IMR-90 (cell line): ENCODE measurements around the gene PDE4B. TPM values are rescaled to one million over a fixed set of nuclear protein-coding genes. Genes with fewer than 3 reads are reported as not detected.

Experiments used
- ATAC-seq: fragments of 200-7000 bp; cut with Tn5 transposase; 2 replicates; pipeline ENCODE4 v1.9.1; 2020; ENCODE audit warnings: low read depth, mild to moderate bottlenecking, moderate library complexity
- BruUV-seq: library from RNA; stranded (reverse); fragments of 400-500 nt; replicated peaks from 2 replicates; lab custom pipeline; 2021; lab: Mats Ljungman, UMichigan
- CTCF ChIA-PET: fragments of 300-600 bp; formaldehyde crosslinking; extraction: SDS; loops from one replicate; lab custom pipeline; 2021; ENCODE audit warnings: antibody characterized with exemption; lab: Yijun Ruan, JAX
- POLR2A ChIA-PET: fragments of 300-600 bp; sonication (Branson Sonifier 250); formaldehyde crosslinking; loops from one replicate; lab custom pipeline; 2022; ENCODE audit warnings: antibody characterized with exemption; ENCODE audit not compliant: unreplicated experiment; lab: Charles Lee
- DNase-seq: peaks from one replicate; pipeline ENCODE4 v3.0.0; 2013
- H2AFZ ChIP-seq: replicated peaks from 2 replicates; pipeline ENCODE3; 2013; ENCODE audit warnings: low read length, mild to moderate bottlenecking; ENCODE audit not compliant: poor library complexity
- H2AK5ac ChIP-seq: 2 replicates; pipeline ENCODE4 v1.6.1; 2013; ENCODE audit warnings: low read depth, low read length, inconsistent platforms
- H2AK9ac ChIP-seq: replicated peaks from 2 replicates; pipeline ENCODE3; 2013; ENCODE audit warnings: mild to moderate bottlenecking, low read depth, low read length, moderate library complexity; ENCODE audit not compliant: poor library complexity
- H2BK120ac ChIP-seq: 2 replicates; pipeline ENCODE4 v1.6.1; 2013; ENCODE audit warnings: low read depth, low read length, inconsistent platforms
- H2BK15ac ChIP-seq: 3 replicates; pipeline ENCODE4 v1.6.1; 2013; ENCODE audit warnings: low read depth, low read length, inconsistent platforms
- H2BK20ac ChIP-seq: 2 replicates; pipeline ENCODE4 v1.6.1; 2013; ENCODE audit warnings: low read depth, mild to moderate bottlenecking, inconsistent platforms, low read length, moderate library complexity
- H2BK5ac ChIP-seq: 2 replicates; pipeline ENCODE4 v1.6.1; 2013; ENCODE audit warnings: mild to moderate bottlenecking, low read depth, low read length, inconsistent platforms; ENCODE audit not compliant: poor library complexity, severe bottlenecking
- H3K14ac ChIP-seq: replicated peaks from 2 replicates; pipeline ENCODE4 v1.6.1; 2013; ENCODE audit warnings: low read depth, low read length, inconsistent platforms
- H3K18ac ChIP-seq: 2 replicates; pipeline ENCODE4 v1.6.1; 2013; ENCODE audit warnings: low read depth, low read length, control low read depth
- H3K23ac ChIP-seq: 2 replicates; pipeline ENCODE4 v1.6.1; 2013; ENCODE audit warnings: low read depth, low read length, inconsistent platforms
- H3K27ac ChIP-seq: 2 replicates; pipeline ENCODE4 v1.5.1; 2013; ENCODE audit warnings: mild to moderate bottlenecking, control low read depth, low read length; ENCODE audit not compliant: insufficient read depth
- H3K27me3 ChIP-seq: 2 replicates; pipeline ENCODE4 v1.6.1; 2013; ENCODE audit warnings: low read length; ENCODE audit not compliant: control insufficient read depth, insufficient read depth
- H3K36me3 ChIP-seq: 2 replicates; pipeline ENCODE4 v1.6.1; 2013; ENCODE audit warnings: low read length, mixed read lengths; ENCODE audit not compliant: control insufficient read depth, insufficient read depth
- H3K4ac ChIP-seq: 2 replicates; pipeline ENCODE4 v1.6.1; 2013; ENCODE audit warnings: low read depth, low read length, inconsistent platforms
- H3K4me1 ChIP-seq: 2 replicates; pipeline ENCODE4 v1.6.1; 2013; ENCODE audit warnings: low read length, mixed read lengths; ENCODE audit not compliant: control insufficient read depth, insufficient read depth
- H3K4me2 ChIP-seq: 2 replicates; pipeline ENCODE4 v1.6.1; 2013; ENCODE audit warnings: low read depth, mild to moderate bottlenecking, control low read depth, low read length, moderate library complexity
- H3K4me3 ChIP-seq: 2 replicates; pipeline ENCODE4 v1.5.1; 2013; ENCODE audit warnings: low read depth, mild to moderate bottlenecking, control low read depth, low read length, moderate library complexity; ENCODE audit not compliant: insufficient read depth
- H3K56ac ChIP-seq: 2 replicates; pipeline ENCODE4 v1.6.1; 2013; ENCODE audit warnings: low read length, inconsistent platforms; ENCODE audit not compliant: insufficient read depth; ENCODE audit errors: extremely low read depth
- H3K79me1 ChIP-seq, 2 experiments: 2 replicates each; pipeline ENCODE4 v1.6.1; 2013; ENCODE audit warnings: low read length in 2 of 2, inconsistent platforms in 1 of 2, low read depth in 1 of 2
- H3K9ac ChIP-seq: 2 replicates; pipeline ENCODE4 v1.6.1; 2013; ENCODE audit warnings: low read depth, low read length, control low read depth
- H3K9me1 ChIP-seq: 2 replicates; pipeline ENCODE4 v1.6.1; 2013; ENCODE audit warnings: low read length, inconsistent platforms; ENCODE audit not compliant: insufficient read depth
- H3K9me3 ChIP-seq: 2 replicates; pipeline ENCODE4 v1.6.1; 2013; ENCODE audit warnings: low read length; ENCODE audit not compliant: control insufficient read depth, insufficient read depth
- H4K20me1 ChIP-seq: 2 replicates; pipeline ENCODE4 v1.6.1; 2013; ENCODE audit warnings: low read length, inconsistent platforms; ENCODE audit not compliant: insufficient read depth
- H4K5ac ChIP-seq: 2 replicates; pipeline ENCODE4 v1.6.1; 2013; ENCODE audit warnings: mild to moderate bottlenecking, low read depth, low read length, control low read depth
- H4K8ac ChIP-seq, 2 experiments: 2 replicates each; pipeline ENCODE4 v1.6.1; 2013; ENCODE audit warnings: low read depth in 2 of 2, low read length in 2 of 2, control low read depth in 1 of 2, inconsistent platforms in 1 of 2
- H4K91ac ChIP-seq: 2 replicates; pipeline ENCODE4 v1.6.1; 2013; ENCODE audit warnings: low read depth, low read length, inconsistent platforms; ENCODE audit not compliant: insufficient read depth
- BHLHE40 ChIP-seq: fragments of 150-350 bp; IDR thresholded peaks from 2 replicates; pipeline ENCODE4 v1.6.1; 2016; ENCODE audit warnings: mild to moderate bottlenecking, low read depth, low read length
- CEBPB ChIP-seq: IDR thresholded peaks from 2 replicates; pipeline ENCODE4 v1.6.1; 2012; ENCODE audit warnings: low read depth, low read length, improper control_type of control experiment
- CHD1 ChIP-seq: IDR thresholded peaks from 2 replicates; pipeline ENCODE4 v1.6.1; 2012; ENCODE audit warnings: low read depth, low read length, improper control_type of control experiment
- CTCF ChIP-seq: conservative IDR thresholded peaks from 2 replicates; pipeline ENCODE4 v1.5.1; 2012; ENCODE audit warnings: mild to moderate bottlenecking, low read depth, low read length, improper control_type of control experiment
- FOS ChIP-seq: fragments of 150-350 bp; IDR thresholded peaks from 2 replicates; pipeline ENCODE4 v1.6.1; 2016; ENCODE audit warnings: low read depth, low read length
- MAFK ChIP-seq: IDR thresholded peaks from 2 replicates; pipeline ENCODE4 v1.6.1; 2012; ENCODE audit warnings: low read depth, low read length, improper control_type of control experiment
- MAZ ChIP-seq: IDR thresholded peaks from 2 replicates; pipeline ENCODE4 v1.6.1; 2012; ENCODE audit warnings: low read depth, mild to moderate bottlenecking, low read length, improper control_type of control experiment, moderate library complexity, borderline replicate concordance
- MXI1 ChIP-seq: IDR thresholded peaks from 2 replicates; pipeline ENCODE4 v1.6.1; 2012; ENCODE audit warnings: low read depth, mild to moderate bottlenecking, low read length, moderate library complexity, borderline replicate concordance
- NFE2L2 ChIP-seq: fragments of 150-350 bp; IDR thresholded peaks from 2 replicates; pipeline ENCODE4 v1.6.1; 2016; ENCODE audit warnings: low read depth, mild to moderate bottlenecking, low read length
- POLR2A ChIP-seq: IDR thresholded peaks from 2 replicates; pipeline ENCODE4 v1.6.1; 2012; ENCODE audit warnings: mild to moderate bottlenecking, low read depth, low read length
- RAD21 ChIP-seq: IDR thresholded peaks from 2 replicates; pipeline ENCODE4 v1.6.1; 2012; ENCODE audit warnings: low read length, improper control_type of control experiment
- RCOR1 ChIP-seq: IDR thresholded peaks from 2 replicates; pipeline ENCODE4 v1.6.1; 2012; ENCODE audit warnings: mild to moderate bottlenecking, low read length, improper control_type of control experiment; ENCODE audit not compliant: insufficient replicate concordance
- RFX5 ChIP-seq: IDR thresholded peaks from 2 replicates; pipeline ENCODE4 v1.8.0; 2012; ENCODE audit warnings: low read depth, mild to moderate bottlenecking, low read length, moderate library complexity
- SMC3 ChIP-seq: fragments of 150-350 bp; IDR thresholded peaks from 2 replicates; pipeline ENCODE4 v1.6.1; 2016; ENCODE audit warnings: low read depth, mild to moderate bottlenecking, antibody characterized with exemption, low read length, moderate library complexity
- WGBS, 2 experiments: methylation state at CpG; one replicate each; pipeline versions ENCODE4 v1.1.5 to v1.1.7; 2013; ENCODE audit warnings: missing lambda C conversion rate in 2 of 2; ENCODE audit not compliant: insufficient read length in 1 of 2; ENCODE audit errors: extremely low coverage in 2 of 2; 5-methylcytosine and 5-hydroxymethylcytosine counted together
- dilution Hi-C: fragments of 300-500 bp; cut with HindIII; formaldehyde crosslinking; loops from one replicate; pipeline ENCODE4 v1.14.3; 2018; ENCODE audit warnings: low sequenced_read_pairs; ENCODE audit not compliant: unreplicated experiment
- in situ Hi-C: fragments of 300-500 bp; cut with MboI; formaldehyde crosslinking; loops from 3 replicates; pipeline ENCODE4 v1.14.3; 2019; ENCODE audit warnings: low sequenced_read_pairs, inconsistent platforms, mixed read lengths
- intact Hi-C: fragments of 100-400 bp; cut with micrococcal nuclease; formaldehyde crosslinking; loops from 2 replicates; pipeline ENCODE4 v1.10.0; 2022
- polyA plus RNA-seq, 3 experiments: library from polyadenylated mRNA; depleted of rRNA; stranded (reverse); fragments of >200 nt; gene quantifications; 2 replicates each; pipeline ENCODE4 v1.2.3, GENCODE V29; 2012; ENCODE audit warnings: low replicate concordance in 1 of 3
- total RNA-seq: library from RNA; depleted of rRNA; stranded (reverse); fragments of >200 nt; gene quantifications from 2 replicates; pipeline ENCODE4 v1.2.3, GENCODE V29; 2012
- TF ChIP-seq, protein P1 (sequence below): fragments of 150-350 bp; IDR thresholded peaks from 2 replicates; pipeline ENCODE4 v1.6.1; 2017; ENCODE audit warnings: mild to moderate bottlenecking, antibody characterized with exemption, low read length, low read depth
- TF ChIP-seq, protein P2 (sequence below): fragments of 150-350 bp; IDR thresholded peaks from 2 replicates; pipeline ENCODE4 v1.6.1; 2016; ENCODE audit warnings: low read depth, mild to moderate bottlenecking, low read length, moderate library complexity, borderline replicate concordance

PDE4B gene
- total and polyA plus RNA-seq, 2 of the 4 experiments (the other 2 are of a cell fraction) = 5.8 to 21.3 TPM

- peaks cover 19% of the 10 kb centered on the region for H3K4me1 ChIP-seq
- H2AFZ ChIP-seq = no peak overlapping the region
- H3K36me3 ChIP-seq = peaks cover 16% of the 10 kb centered on the region
- no peak overlapping the region for H3K4me2 ChIP-seq
- H3K9me1 ChIP-seq = peaks cover 9% of the 10 kb centered on the region
- no peak overlapping the region for H2AK9ac ChIP-seq
- ATAC-seq (no peak), DNase-seq (no peak)
- no peak overlapping the region for H2BK15ac ChIP-seq
- CTCF ChIA-PET = interaction anchor here (1.1 kb wide), 1 partner anchor 75 kb away, joined by 3 read pairs; no protein-coding TSS in a partner anchor
- H3K4ac ChIP-seq = no peak overlapping the region
- H2BK5ac ChIP-seq = no peak overlapping the region
- intact Hi-C loops = loop anchor here (10.0 kb wide), 1 partner anchor 402 kb away; no protein-coding TSS in a partner anchor
- no peaks in the 10 kb centered on the region for H3K9me3 ChIP-seq
- no peak overlapping the region for H2BK120ac ChIP-seq
- no peak overlapping the region for H3K18ac ChIP-seq
- no peaks in the 10 kb centered on the region for H3K27me3 ChIP-seq
- no peak overlapping the region for H4K5ac ChIP-seq
- in situ Hi-C loops = no loop called here
- no peak overlapping the region for H2AK5ac ChIP-seq
- no peak overlapping the region for H3K4me3 ChIP-seq
- H4K20me1 ChIP-seq = no peaks in the 10 kb centered on the region
- no peak overlapping the region for H3K14ac ChIP-seq
- no CpG with 5 or more reads among the region's 4 CpGs for WGBS, 2 experiments
- no peak overlapping the region for H3K9ac ChIP-seq
- no TSS peak for BruUV-seq
- dilution Hi-C loops = no loop called here
- H2BK20ac ChIP-seq = no peak overlapping the region
- H3K23ac ChIP-seq = no peak overlapping the region
- peaks cover 27 to 34% of the 10 kb centered on the region in 2 experiments for H3K79me1 ChIP-seq
- no peak overlapping the region for H3K56ac ChIP-seq
- TF ChIP-seq POLR2A = no peak
- TF ChIP-seq MXI1 = no peak
- TF ChIP-seq, protein P1, sequence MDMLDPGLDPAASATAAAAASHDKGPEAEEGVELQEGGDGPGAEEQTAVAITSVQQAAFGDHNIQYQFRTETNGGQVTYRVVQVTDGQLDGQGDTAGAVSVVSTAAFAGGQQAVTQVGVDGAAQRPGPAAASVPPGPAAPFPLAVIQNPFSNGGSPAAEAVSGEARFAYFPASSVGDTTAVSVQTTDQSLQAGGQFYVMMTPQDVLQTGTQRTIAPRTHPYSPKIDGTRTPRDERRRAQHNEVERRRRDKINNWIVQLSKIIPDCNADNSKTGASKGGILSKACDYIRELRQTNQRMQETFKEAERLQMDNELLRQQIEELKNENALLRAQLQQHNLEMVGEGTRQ = no peak
- no peak for TF ChIP-seq CHD1
- no peak for TF ChIP-seq NFE2L2
- no peak for TF ChIP-seq SMC3
- TF ChIP-seq, protein P2, sequence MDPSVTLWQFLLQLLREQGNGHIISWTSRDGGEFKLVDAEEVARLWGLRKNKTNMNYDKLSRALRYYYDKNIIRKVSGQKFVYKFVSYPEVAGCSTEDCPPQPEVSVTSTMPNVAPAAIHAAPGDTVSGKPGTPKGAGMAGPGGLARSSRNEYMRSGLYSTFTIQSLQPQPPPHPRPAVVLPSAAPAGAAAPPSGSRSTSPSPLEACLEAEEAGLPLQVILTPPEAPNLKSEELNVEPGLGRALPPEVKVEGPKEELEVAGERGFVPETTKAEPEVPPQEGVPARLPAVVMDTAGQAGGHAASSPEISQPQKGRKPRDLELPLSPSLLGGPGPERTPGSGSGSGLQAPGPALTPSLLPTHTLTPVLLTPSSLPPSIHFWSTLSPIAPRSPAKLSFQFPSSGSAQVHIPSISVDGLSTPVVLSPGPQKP = no peak
- no peak for TF ChIP-seq MAZ
- no peak for TF ChIP-seq RAD21
- TF ChIP-seq RFX5 = no peak
- TF ChIP-seq CEBPB = no peak
- no peak for TF ChIP-seq MAFK
- TF ChIP-seq CTCF = no peak
- TF ChIP-seq RCOR1 = no peak
- TF ChIP-seq FOS = no peak
- TF ChIP-seq BHLHE40 = no peak
- no peak overlapping the region for H4K91ac ChIP-seq
- H4K8ac ChIP-seq = no peak overlapping the region
- H3K27ac ChIP-seq = no peak overlapping the region
- POLR2A ChIA-PET = no interaction called here
Observed at GRCh38 chr1:66357021-66357420, 564.3 kb downstream of the PDE4B start.
